Activated T-cell treated with anti-CD3 and anti-CD28 coated beads, Interleukin-2, amount 50 U/mL, for 24 hours (primary cell): ENCODE results near the gene BICRAL.

ENCODE experiments used
- DNase-seq: peaks from one replicate; pipeline ENCODE4 v3.0.0-alpha.2; 2020
- H3K27ac Mint-ChIP-seq: 2 replicates; pipeline ENCODE4 v1.8.0; 2020; ENCODE audit warnings: mild to moderate bottlenecking, mixed read lengths
- H3K27me3 Mint-ChIP-seq: 2 replicates; pipeline ENCODE4 v1.8.0; 2020; ENCODE audit warnings: mixed read lengths
- H3K36me3 Mint-ChIP-seq: 2 replicates; pipeline ENCODE4 v1.8.0; 2020; ENCODE audit warnings: low read depth, mixed read lengths
- H3K4me1 Mint-ChIP-seq: 2 replicates; pipeline ENCODE4 v1.8.0; 2020; ENCODE audit warnings: low read depth, mixed read lengths
- H3K4me3 Mint-ChIP-seq: 2 replicates; pipeline ENCODE4 v1.8.0; 2020; ENCODE audit warnings: mild to moderate bottlenecking, moderate library complexity, mixed read lengths
- H3K9me3 Mint-ChIP-seq: 2 replicates; pipeline ENCODE4 v1.8.0; 2020; ENCODE audit warnings: mixed read lengths

The BICRAL gene

DNA sequence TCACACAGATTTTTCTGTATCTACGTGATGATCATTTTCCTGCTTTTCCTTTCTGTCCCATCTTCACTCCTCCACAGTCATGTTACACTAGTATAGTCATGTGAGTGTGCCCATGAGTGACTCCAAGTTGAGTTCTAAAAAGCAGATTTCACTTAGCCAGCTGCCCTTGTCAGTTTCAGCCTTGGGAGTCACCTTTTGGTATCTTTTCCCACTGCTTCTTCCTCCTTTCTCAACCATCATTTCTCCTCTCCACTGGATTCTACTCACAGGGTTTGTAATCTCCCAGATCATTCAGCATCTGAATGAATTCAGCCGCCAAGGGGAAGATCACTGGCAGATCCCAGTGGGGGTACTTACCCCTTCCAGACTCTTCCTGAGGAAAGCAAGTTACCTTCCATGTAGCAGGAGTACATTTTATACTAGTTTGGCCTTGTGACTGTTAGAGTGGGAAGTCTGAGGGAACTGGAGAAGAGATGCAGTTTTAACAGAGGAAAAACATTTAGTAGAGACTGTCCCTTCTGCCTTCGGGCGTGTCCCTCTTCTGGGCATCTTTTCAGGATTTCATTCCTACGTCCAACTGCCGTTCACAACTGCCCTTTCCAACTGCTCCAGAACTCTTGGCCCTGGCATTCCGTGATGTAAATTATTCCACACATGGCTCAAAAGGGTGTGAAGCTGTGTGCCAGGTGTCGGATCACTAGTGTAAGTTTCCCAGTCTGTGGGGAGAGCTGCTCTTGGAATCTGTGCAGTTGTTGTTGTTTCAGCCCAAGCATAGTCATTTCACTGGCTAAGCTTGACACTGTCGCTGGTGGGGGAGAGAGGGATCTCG, 38.9 kb downstream of the BICRAL start:
- DNase-seq: no peak
- no peaks in the 10 kb centered on the region for H3K9me3 Mint-ChIP-seq
- peak overlapping the region; percentile 65 for H3K27ac Mint-ChIP-seq
- no peak overlapping the region for H3K4me3 Mint-ChIP-seq
- peaks cover 14% of the 10 kb centered on the region for H3K36me3 Mint-ChIP-seq
- H3K27me3 Mint-ChIP-seq: no peaks in the 10 kb centered on the region
- H3K4me1 Mint-ChIP-seq: peaks cover 32% of the 10 kb centered on the region

DNA sequence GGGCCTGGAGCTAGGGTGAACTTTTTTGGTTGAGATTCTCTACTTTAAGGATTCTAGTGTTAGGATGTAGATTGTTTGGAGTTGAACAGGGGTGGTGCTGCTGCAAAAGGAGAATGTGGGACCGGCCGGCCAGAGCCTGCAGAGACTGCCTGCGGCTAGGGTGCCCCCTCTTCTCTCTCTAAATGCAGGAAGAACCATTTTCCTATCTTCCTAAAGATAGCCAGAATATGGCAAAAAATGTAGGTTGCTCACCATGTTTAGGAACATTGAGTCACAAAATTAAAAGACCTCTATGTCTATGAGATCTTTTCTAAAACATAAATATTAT, 39.5 kb downstream of the BICRAL start:
- peaks cover 32% of the 10 kb centered on the region for H3K4me1 Mint-ChIP-seq
- H3K27ac Mint-ChIP-seq: no peak overlapping the region

DNA sequence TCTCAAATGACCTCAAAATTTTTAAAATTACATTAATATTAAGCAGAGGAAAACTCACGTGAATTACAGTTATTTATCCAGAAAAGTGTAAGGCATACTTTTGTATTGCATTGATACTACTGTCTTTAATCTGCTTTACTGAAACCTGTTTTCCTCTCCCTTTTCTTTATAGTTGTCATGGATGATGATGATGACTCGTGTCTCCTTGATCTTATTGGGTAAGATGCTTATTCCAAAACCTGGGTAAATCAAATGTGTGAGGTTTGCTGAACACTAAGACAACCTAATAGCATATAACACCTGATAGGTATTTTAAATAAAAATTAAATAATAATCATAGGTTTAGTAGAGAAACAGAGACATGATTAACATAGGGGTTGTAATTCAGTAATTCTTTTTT, 40.0 kb downstream of the BICRAL start:
- Mint-ChIP-seq H3K27ac (no peak overlapping the region), H3K27me3 (no peaks in the 10 kb centered on the region), H3K4me1 (peaks cover 32% of the 10 kb centered on the region), H3K36me3 (peaks cover 19% of the 10 kb centered on the region), H3K9me3 (no peaks in the 10 kb centered on the region), H3K4me3 (no peak overlapping the region)
- DNase-seq: no peak

More for the DNA sequence above, 39.5 kb downstream of the BICRAL start:
- DNase-seq: no peak
- Mint-ChIP-seq H3K36me3 (peaks cover 14% of the 10 kb centered on the region), H3K9me3 (no peaks in the 10 kb centered on the region), H3K4me3 (no peak overlapping the region), H3K27me3 (no peaks in the 10 kb centered on the region)

DNA sequence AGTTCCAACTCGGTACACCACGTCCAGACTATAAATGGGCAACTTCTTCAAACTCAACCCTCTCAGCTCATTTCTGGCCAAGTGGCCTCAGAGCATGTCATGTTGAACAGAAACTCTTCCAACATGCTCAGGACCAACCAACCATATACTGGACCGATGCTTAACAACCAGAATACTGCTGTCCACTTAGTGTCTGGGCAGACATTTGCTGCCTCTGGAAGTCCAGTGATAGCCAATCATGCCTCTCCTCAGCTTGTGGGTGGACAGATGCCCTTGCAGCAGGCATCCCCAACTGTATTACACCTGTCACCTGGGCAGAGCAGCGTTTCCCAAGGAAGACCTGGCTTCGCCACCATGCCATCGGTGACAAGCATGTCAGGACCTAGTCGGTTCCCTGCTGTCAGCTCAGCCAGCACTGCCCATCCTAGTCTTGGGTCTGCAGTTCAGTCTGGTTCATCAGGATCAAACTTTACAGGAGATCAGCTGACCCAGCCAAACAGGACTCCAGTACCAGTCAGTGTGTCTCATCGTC, 47.8 kb downstream of the BICRAL start:
- Mint-ChIP-seq H3K36me3 (peaks cover 62% of the 10 kb centered on the region), H3K4me3 (no peak overlapping the region), H3K27me3 (no peaks in the 10 kb centered on the region), H3K4me1 (peaks cover 11% of the 10 kb centered on the region), H3K27ac (no peak overlapping the region), H3K9me3 (no peaks in the 10 kb centered on the region)
- DNase-seq: no peak

DNA sequence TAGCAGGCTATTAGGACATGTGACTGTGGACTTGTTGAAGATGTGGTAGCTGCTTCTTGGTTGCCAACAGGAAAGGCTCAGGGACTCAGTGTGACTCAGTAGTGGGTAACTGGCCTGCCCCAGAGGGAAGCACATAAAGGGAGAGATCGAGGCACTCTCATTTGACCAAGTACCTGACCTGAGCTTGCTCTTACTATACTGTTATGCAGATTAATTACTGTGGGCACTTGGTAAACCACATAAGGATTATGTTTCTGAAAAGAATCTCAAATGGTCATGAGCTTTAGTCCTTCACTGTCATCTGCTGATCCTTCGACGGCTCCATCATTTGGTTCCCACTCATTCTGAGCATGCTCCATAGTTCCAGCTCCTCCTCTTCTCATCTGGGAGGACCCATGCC, 49.4 kb downstream of the BICRAL start:
- Mint-ChIP-seq H3K27ac (peak overlapping the region; percentile 23), H3K27me3 (no peaks in the 10 kb centered on the region), H3K36me3 (peaks cover 65% of the 10 kb centered on the region), H3K9me3 (no peaks in the 10 kb centered on the region), H3K4me1 (peaks cover 15% of the 10 kb centered on the region), H3K4me3 (no peak overlapping the region)
- no peak for DNase-seq

DNA sequence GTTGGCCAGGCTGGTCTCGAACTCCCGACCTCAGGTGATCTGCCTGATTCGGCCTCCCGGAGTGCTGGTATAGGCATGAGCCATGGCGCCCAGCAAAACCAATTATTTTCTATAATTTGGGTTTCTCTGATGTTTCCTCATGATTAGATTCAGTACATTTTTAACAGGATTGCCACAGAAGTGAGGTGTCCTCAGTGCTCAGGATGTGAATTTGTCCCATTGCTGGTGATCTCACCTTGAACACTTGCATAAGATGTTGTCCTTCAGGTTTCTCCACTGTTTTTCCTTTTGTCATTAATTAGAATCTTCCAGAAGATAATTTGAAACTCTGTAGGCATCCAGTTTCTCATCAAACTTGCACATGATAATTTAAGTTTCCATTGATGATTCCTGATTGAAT, 52.2 kb downstream of the BICRAL start:
- H3K4me3 Mint-ChIP-seq: no peak overlapping the region
- no peaks in the 10 kb centered on the region for H3K27me3 Mint-ChIP-seq
- no peaks in the 10 kb centered on the region for H3K9me3 Mint-ChIP-seq
- peaks cover 15% of the 10 kb centered on the region for H3K4me1 Mint-ChIP-seq
- DNase-seq: no peak
- no peak overlapping the region for H3K27ac Mint-ChIP-seq
- H3K36me3 Mint-ChIP-seq: peaks cover 44% of the 10 kb centered on the region

DNA sequence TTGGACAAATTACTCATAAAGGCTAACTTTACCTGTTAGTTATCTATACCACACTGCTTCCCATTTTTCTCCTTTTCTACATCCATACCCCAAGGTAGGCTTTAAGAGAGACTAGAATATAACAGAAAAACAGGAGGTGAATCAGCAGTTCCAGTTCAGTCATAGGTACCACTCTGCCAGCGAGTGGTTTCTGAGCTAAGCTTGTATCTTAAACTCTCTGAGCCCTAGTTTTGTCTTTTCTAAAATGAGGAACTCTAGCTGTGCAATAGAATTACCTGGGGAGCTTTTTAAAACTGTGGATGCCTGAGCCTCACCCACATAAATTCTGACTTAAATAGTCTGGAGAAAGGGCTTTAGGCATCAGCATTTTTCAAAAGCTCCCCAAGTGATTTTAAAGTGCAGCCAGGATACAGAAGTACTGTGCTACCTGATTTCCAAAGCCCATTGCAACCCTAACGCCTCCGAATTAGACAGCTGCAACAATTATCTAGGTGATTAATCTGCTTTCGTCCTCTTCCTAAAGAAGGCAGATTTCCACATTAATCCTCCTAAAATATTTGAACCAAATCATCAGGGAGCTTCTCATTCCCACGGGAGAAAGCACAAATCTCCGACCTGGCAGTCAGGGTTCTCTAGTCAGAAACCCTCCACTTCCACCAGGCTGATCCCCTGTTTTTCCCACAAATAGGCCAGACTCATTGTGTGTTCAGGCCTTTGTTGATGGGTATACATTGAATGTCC, 60.2 kb downstream of the BICRAL start:
- H3K4me1 Mint-ChIP-seq: peaks cover 20% of the 10 kb centered on the region
- H3K27ac Mint-ChIP-seq: peak overlapping the region; percentile 27
- no peaks in the 10 kb centered on the region for H3K9me3 Mint-ChIP-seq
- peaks cover 17% of the 10 kb centered on the region for H3K36me3 Mint-ChIP-seq
- H3K27me3 Mint-ChIP-seq: no peaks in the 10 kb centered on the region
- H3K4me3 Mint-ChIP-seq: no peak overlapping the region
- no peak for DNase-seq

DNA sequence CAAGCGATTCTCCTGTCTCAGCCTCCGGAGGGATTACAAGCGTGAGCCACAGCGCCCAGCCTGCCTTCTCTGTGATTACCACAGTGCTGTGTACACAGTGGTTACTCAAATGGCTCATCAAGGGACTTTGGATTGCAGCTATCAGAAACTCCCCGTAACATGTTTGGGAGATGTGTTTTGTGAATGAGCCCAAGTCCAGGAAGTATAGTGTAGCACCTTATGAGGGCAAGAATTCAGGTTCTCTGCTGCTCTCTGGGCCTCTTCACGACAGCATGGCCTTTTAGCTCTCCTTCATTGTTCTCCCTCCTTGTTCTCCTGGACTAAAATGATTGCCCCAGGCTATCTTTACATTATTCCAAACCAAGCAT, 63.5 kb downstream of the BICRAL start:
- Mint-ChIP-seq H3K27me3 (no peaks in the 10 kb centered on the region), H3K36me3 (peaks cover 15% of the 10 kb centered on the region), H3K9me3 (no peaks in the 10 kb centered on the region), H3K4me3 (no peak overlapping the region), H3K27ac (no peak overlapping the region), H3K4me1 (peaks cover 20% of the 10 kb centered on the region)
- DNase-seq: no peak

DNA sequence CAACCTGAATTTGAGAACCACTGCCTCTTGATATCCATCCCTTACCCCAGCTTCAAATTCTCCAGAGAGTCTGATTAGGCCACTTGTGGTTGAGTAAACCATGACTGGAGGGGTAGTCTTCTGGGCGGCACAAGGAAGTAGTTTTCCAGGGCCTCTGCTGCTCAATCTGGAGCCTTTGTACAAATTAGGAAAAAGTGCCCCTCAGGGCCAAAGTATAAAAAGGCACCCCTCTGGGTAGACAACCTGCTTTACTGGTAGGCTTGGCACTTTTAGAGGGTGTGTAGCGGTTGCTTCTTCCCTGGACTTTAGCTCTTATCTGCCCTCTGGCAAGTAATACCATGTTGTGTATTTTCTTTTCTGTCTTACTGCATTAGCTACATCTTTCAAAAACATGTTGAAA, 64.7 kb downstream of the BICRAL start:
- no peaks in the 10 kb centered on the region for H3K9me3 Mint-ChIP-seq
- H3K4me1 Mint-ChIP-seq: peaks cover 17% of the 10 kb centered on the region
- no peak overlapping the region for H3K4me3 Mint-ChIP-seq
- H3K27ac Mint-ChIP-seq: no peak overlapping the region
- H3K27me3 Mint-ChIP-seq: no peaks in the 10 kb centered on the region
- DNase-seq: no peak
- H3K36me3 Mint-ChIP-seq: peaks cover 17% of the 10 kb centered on the region

DNA sequence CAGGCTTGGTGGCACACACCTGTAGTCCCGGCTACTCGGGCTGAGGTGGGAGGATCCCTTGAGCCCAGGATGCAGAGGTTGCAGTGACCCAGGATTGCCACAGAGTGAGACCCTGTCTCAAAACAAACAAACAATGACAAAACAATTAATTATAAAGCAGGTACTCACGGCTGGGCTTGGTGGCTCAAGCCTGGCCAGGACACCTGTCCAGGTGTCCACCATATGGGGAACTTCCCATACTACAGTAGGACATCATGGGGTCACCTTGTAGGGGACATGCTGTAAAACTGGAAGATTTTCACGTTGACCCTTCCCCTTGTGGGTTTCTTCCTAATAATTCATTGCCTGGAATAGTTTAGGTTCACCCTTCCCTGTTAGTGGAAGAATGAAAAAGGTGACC, 66.8 kb downstream of the BICRAL start:
- H3K4me1 Mint-ChIP-seq: peaks cover 4% of the 10 kb centered on the region
- peaks cover 32% of the 10 kb centered on the region for H3K36me3 Mint-ChIP-seq
- DNase-seq: no peak
- no peaks in the 10 kb centered on the region for H3K27me3 Mint-ChIP-seq
- no peaks in the 10 kb centered on the region for H3K9me3 Mint-ChIP-seq
- H3K27ac Mint-ChIP-seq: no peak overlapping the region
- H3K4me3 Mint-ChIP-seq: no peak overlapping the region

DNA sequence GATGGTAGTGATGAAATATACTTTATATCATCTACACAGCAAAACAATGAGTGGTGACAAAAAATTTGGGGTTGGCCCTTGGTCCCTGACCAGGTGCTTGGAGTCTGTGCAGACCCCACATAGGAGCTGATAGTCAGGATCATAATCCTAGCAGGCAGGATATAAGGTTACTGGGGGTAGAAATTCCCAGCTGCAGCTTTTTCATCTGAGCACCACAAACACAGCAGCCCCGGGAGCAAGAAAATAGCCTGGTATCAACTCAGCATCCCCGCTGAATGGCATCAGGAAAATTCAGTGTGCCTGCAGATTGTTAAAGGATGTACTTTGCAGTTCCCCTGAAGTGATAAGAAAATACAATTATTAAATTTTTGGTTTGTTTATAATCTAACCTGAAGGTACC, 69.7 kb downstream of the BICRAL start:
- H3K9me3 Mint-ChIP-seq: no peaks in the 10 kb centered on the region
- no peaks in the 10 kb centered on the region for H3K4me1 Mint-ChIP-seq
- H3K4me3 Mint-ChIP-seq: no peak overlapping the region
- no peak for DNase-seq
- H3K36me3 Mint-ChIP-seq: peaks cover 39% of the 10 kb centered on the region
- H3K27me3 Mint-ChIP-seq: no peaks in the 10 kb centered on the region
- H3K27ac Mint-ChIP-seq: no peak overlapping the region

DNA sequence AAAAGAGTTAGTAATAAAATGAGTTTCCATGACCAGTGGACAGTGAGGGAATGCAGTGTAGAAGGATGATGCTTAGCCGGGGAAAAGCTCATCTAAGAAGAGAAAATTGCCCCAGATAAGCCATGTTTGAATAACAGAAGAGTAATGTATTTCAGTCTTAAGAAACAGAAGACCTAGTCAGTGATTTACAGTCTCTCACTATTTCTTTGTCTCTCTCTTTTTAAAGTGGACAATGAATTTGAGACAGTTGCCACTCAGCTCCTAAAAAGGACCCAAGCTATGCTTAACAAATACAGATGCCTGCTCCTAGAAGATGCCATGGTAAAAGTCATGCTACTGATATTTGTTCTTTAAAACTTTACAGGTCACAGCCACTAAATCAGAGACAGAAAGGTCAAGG, 78.2 kb downstream of the BICRAL start:
- no peak overlapping the region for H3K4me3 Mint-ChIP-seq
- H3K9me3 Mint-ChIP-seq: no peaks in the 10 kb centered on the region
- peaks cover 1% of the 10 kb centered on the region for H3K4me1 Mint-ChIP-seq
- H3K27ac Mint-ChIP-seq: peak overlapping the region; percentile 50
- H3K27me3 Mint-ChIP-seq: no peaks in the 10 kb centered on the region
- DNase-seq: no peak
- H3K36me3 Mint-ChIP-seq: peaks cover 65% of the 10 kb centered on the region

DNA sequence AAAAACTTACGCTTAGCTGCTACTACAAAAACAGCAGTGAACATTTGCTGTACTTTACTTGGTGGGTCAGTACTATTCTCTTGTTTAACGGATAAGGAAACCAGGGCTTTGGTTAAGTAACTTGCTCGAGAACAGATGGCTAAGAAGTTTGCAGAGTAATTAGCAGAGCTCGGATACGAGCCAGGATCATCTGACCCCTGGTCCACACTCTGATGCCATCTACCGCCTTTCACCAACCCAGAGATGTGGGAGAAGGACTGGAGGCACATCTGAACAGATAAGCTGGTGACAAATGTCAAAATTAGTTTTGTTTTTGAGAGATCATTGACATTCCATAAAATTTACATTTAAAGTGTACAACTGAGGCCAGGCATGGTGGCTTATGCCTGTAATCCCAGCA, 78.6 kb downstream of the BICRAL start:
- H3K9me3 Mint-ChIP-seq: no peaks in the 10 kb centered on the region
- H3K27me3 Mint-ChIP-seq: no peaks in the 10 kb centered on the region
- H3K36me3 Mint-ChIP-seq: peaks cover 66% of the 10 kb centered on the region
- no peak for DNase-seq
- H3K4me3 Mint-ChIP-seq: no peak overlapping the region
- no peak overlapping the region for H3K27ac Mint-ChIP-seq
- H3K4me1 Mint-ChIP-seq: peaks cover 1% of the 10 kb centered on the region

DNA sequence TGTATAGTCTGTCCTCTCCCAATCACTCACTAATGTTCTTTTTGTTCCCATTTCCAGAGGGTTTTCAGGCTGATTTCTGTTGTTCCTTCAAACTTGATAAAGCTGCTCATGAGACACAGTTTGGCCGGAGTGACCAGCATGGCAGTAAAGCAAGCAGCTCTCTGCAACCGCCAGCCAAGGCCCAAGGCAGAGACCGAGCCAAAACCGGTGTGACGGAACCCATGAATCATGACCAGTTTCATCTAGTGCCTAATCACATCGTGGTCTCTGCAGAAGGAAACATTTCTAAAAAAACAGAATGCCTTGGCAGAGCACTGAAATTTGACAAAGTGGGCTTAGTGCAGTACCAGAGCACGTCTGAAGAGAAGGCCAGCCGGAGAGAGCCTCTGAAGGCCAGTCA, 82.8 kb downstream of the BICRAL start:
- H3K4me1 Mint-ChIP-seq: peaks cover 1% of the 10 kb centered on the region
- H3K4me3 Mint-ChIP-seq: no peak overlapping the region
- DNase-seq: no peak
- peaks cover 72% of the 10 kb centered on the region for H3K36me3 Mint-ChIP-seq
- H3K27me3 Mint-ChIP-seq: no peaks in the 10 kb centered on the region
- peak overlapping the region; percentile 77 for H3K27ac Mint-ChIP-seq
- H3K9me3 Mint-ChIP-seq: no peaks in the 10 kb centered on the region
